COR-L47 (cell line): Measurements from ENCODE around the gene CACNA1H.

Experiments used
- DNase-seq: peaks from one replicate; lab custom pipeline; 2025; lab: John Stamatoyannopoulos, UW

The CACNA1H gene

GRCh38 chr16:1142911-1143310, 10.0 kb upstream of the CACNA1H start:
- no peak for DNase-seq

- no peak for DNase-seq
These were observed 9.0 kb upstream of the CACNA1H start for GRCh38 chr16:1143761-1144450.

GRCh38 chr16:1144476-1145382, 8.2 kb upstream of the CACNA1H start:
- DNase-seq: no peak

- DNase-seq: peak; percentile 69
These were observed 7.4 kb upstream of the CACNA1H start for GRCh38 chr16:1145383-1146100.

- DNase-seq: no peak
These were observed 6.5 kb upstream of the CACNA1H start for GRCh38 chr16:1146409-1146808.

GRCh38 chr16:1147027-1147426, 5.9 kb upstream of the CACNA1H start:
- no peak for DNase-seq

- no peak for DNase-seq
These were observed 3.7 kb upstream of the CACNA1H start for GRCh38 chr16:1149101-1149636.

GRCh38 chr16:1150511-1150982, 2.4 kb upstream of the CACNA1H start:
- no peak for DNase-seq

- no peak for DNase-seq
These were observed 1.3 kb upstream of the CACNA1H start for GRCh38 chr16:1151424-1152122.

- no peak for DNase-seq
These were observed 725 bp upstream of the CACNA1H start for GRCh38 chr16:1152123-1152638.

- peak; percentile 33 for DNase-seq
These were observed 714 bp downstream of the CACNA1H start for GRCh38 chr16:1153480-1154160.

- no peak for DNase-seq
These were observed 1.5 kb downstream of the CACNA1H start for GRCh38 chr16:1154291-1154886.

- no peak for DNase-seq
These were observed 2.0 kb downstream of the CACNA1H start for GRCh38 chr16:1154887-1155331.

- no peak for DNase-seq
These were observed 2.6 kb downstream of the CACNA1H start for GRCh38 chr16:1155353-1156054.

GRCh38 chr16:1156055-1156982, 3.4 kb downstream of the CACNA1H start:
- no peak for DNase-seq

GRCh38 chr16:1156983-1157638, 4.2 kb downstream of the CACNA1H start:
- no peak for DNase-seq

GRCh38 chr16:1157639-1158455, 4.9 kb downstream of the CACNA1H start:
- no peak for DNase-seq
